ENCODE results near the gene RAPGEF4.

RAPGEF4 gene

GRCh38 chr2:172986040-172986439, 250.4 kb downstream of the RAPGEF4 start:
- no peak overlapping the region for H3K4me3 ChIP-seq (ENCODE audit: insufficient read depth, low read depth, low read length, poor library complexity, severe bottlenecking)
- no peak overlapping the region for H3K27ac ChIP-seq (ENCODE audit: insufficient read depth, low read length, poor library complexity, severe bottlenecking)
- no peaks in the 10 kb centered on the region for H3K27me3 ChIP-seq (replicated peaks; ENCODE audit: control insufficient read depth, insufficient read depth, low read length, poor library complexity, severe bottlenecking)
- no peak for DNase-seq
- H3K4me1 ChIP-seq (ENCODE audit: control insufficient read depth, insufficient read depth, low read length, poor library complexity, severe bottlenecking): no peaks in the 10 kb centered on the region
- H3K9me3 ChIP-seq (ENCODE audit: control insufficient read depth, low read length): no peaks in the 10 kb centered on the region
- H3K36me3 ChIP-seq (ENCODE audit: control insufficient read depth, insufficient read depth, low read length): no peaks in the 10 kb centered on the region

GRCh38 chr2:172988728-172989127, 253.1 kb downstream of the RAPGEF4 start:
- H3K9me3 ChIP-seq (ENCODE audit: control insufficient read depth, low read length): no peaks in the 10 kb centered on the region
- no peaks in the 10 kb centered on the region for H3K4me1 ChIP-seq (ENCODE audit: control insufficient read depth, insufficient read depth, low read length, poor library complexity, severe bottlenecking)
- DNase-seq: no peak
- no peak overlapping the region for H3K27ac ChIP-seq (ENCODE audit: insufficient read depth, low read length, poor library complexity, severe bottlenecking)
- H3K36me3 ChIP-seq (ENCODE audit: control insufficient read depth, insufficient read depth, low read length): no peaks in the 10 kb centered on the region
- no peak overlapping the region for H3K4me3 ChIP-seq (ENCODE audit: insufficient read depth, low read depth, low read length, poor library complexity, severe bottlenecking)
- no peaks in the 10 kb centered on the region for H3K27me3 ChIP-seq (replicated peaks; ENCODE audit: control insufficient read depth, insufficient read depth, low read length, poor library complexity, severe bottlenecking)

DNA sequence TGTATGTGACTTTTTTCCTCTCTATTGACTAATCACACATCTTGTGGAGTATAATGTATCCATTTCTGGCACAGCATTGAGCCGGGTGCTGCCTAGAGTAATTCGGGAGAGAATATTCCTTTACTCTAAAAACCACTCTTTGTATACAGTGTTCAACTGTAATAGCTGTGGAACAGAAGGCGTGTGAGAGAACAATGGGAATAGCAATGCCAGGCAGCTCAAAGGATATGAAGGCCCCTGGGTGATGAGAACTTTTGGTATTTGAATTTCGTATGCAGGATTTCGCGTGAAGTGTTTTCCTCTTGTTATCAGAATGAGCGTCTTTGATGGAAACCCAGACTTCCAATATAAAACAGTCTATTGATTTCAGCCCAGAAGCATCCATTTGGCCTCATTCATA, 255.4 kb downstream of the RAPGEF4 start:
- H3K27ac ChIP-seq (ENCODE audit: insufficient read depth, low read length, poor library complexity, severe bottlenecking): no peak overlapping the region
- H3K27me3 ChIP-seq (replicated peaks; ENCODE audit: control insufficient read depth, insufficient read depth, low read length, poor library complexity, severe bottlenecking): no peaks in the 10 kb centered on the region
- no peak for DNase-seq
- H3K9me3 ChIP-seq (ENCODE audit: control insufficient read depth, low read length): no peaks in the 10 kb centered on the region
- no peaks in the 10 kb centered on the region for H3K36me3 ChIP-seq (ENCODE audit: control insufficient read depth, insufficient read depth, low read length)
- H3K4me1 ChIP-seq (ENCODE audit: control insufficient read depth, insufficient read depth, low read length, poor library complexity, severe bottlenecking): no peaks in the 10 kb centered on the region
- H3K4me3 ChIP-seq (ENCODE audit: insufficient read depth, low read depth, low read length, poor library complexity, severe bottlenecking): no peak overlapping the region

- no peaks in the 10 kb centered on the region for H3K9me3 ChIP-seq (ENCODE audit: control insufficient read depth, low read length)
These were observed 257.5 kb downstream of the RAPGEF4 start for GRCh38 chr2:172993139-172993538.

DNA sequence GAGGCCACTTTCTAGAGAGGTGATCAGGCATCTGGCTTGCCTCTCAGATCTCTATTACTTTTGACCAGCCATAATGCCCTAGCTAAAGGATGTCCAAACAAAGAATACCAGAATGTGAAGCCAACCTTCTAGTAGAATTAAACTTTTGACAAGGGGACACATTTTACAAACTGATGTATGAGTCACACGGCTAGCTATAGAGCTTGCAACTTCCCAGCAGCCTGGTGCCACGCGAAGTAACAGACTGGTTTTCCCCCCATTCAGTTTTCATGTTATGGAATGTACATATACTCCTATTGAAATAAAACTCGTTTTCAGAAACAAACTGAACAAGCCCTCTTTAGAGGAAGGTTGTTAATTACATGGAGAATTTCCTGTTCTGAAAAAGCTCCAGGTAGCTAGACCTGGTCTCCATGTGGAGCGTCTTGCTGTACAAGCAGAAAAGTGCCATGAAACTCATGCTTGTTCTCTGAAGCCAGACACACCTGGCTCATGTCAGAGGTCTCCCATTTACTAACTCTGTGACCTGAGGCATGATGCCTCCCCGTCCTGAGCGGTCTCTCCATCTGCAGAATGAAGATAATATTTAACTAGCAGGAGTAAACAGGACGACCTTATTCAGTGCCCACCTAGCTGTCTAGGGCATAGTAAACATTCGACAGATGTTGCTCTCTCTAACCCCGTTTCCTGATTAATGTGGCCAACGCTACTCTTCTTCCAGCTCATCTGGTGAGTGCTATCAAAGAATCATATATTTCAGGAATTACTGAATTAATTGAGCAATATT, 258.5 kb downstream of the RAPGEF4 start:
- no peak overlapping the region for H3K4me3 ChIP-seq (ENCODE audit: insufficient read depth, low read depth, low read length, poor library complexity, severe bottlenecking)
- no peak for DNase-seq
- no peak overlapping the region for H3K27ac ChIP-seq (ENCODE audit: insufficient read depth, low read length, poor library complexity, severe bottlenecking)
- H3K4me1 ChIP-seq (ENCODE audit: control insufficient read depth, insufficient read depth, low read length, poor library complexity, severe bottlenecking): no peaks in the 10 kb centered on the region
- H3K27me3 ChIP-seq (replicated peaks; ENCODE audit: control insufficient read depth, insufficient read depth, low read length, poor library complexity, severe bottlenecking): no peaks in the 10 kb centered on the region
- no peaks in the 10 kb centered on the region for H3K9me3 ChIP-seq (ENCODE audit: control insufficient read depth, low read length)
- no peaks in the 10 kb centered on the region for H3K36me3 ChIP-seq (ENCODE audit: control insufficient read depth, insufficient read depth, low read length)

More at GRCh38 chr2:172993139-172993538, 257.5 kb downstream of the RAPGEF4 start:
- H3K27ac ChIP-seq (ENCODE audit: insufficient read depth, low read length, poor library complexity, severe bottlenecking): no peak overlapping the region
- DNase-seq: no peak
- H3K4me1 ChIP-seq (ENCODE audit: control insufficient read depth, insufficient read depth, low read length, poor library complexity, severe bottlenecking): no peaks in the 10 kb centered on the region
- no peaks in the 10 kb centered on the region for H3K36me3 ChIP-seq (ENCODE audit: control insufficient read depth, insufficient read depth, low read length)
- no peaks in the 10 kb centered on the region for H3K27me3 ChIP-seq (replicated peaks; ENCODE audit: control insufficient read depth, insufficient read depth, low read length, poor library complexity, severe bottlenecking)
- H3K4me3 ChIP-seq (ENCODE audit: insufficient read depth, low read depth, low read length, poor library complexity, severe bottlenecking): no peak overlapping the region

DNA sequence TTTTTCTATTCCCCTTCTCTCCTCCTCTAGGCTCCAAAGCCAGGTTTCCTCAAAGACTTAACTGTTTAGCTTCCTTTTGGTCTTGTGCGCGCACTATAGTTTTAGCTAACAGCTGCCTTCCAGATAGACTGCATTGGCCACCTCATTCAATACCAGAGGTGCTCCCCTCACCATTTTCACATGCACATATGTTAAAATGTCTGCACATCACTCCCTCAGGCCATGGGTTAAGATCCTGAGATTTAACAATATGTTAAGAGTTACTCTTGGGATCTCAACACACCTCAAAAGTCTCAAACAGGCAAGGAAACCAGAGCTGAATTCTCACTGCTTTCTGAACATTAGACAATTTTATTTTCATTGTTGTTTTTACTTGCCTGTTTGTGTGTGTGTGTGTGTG, 259.2 kb downstream of the RAPGEF4 start:
- H3K9me3 ChIP-seq (ENCODE audit: control insufficient read depth, low read length): no peaks in the 10 kb centered on the region
- H3K27me3 ChIP-seq (replicated peaks; ENCODE audit: control insufficient read depth, insufficient read depth, low read length, poor library complexity, severe bottlenecking): no peaks in the 10 kb centered on the region
- no peaks in the 10 kb centered on the region for H3K36me3 ChIP-seq (ENCODE audit: control insufficient read depth, insufficient read depth, low read length)
- no peak for DNase-seq
- H3K4me1 ChIP-seq (ENCODE audit: control insufficient read depth, insufficient read depth, low read length, poor library complexity, severe bottlenecking): no peaks in the 10 kb centered on the region
- H3K4me3 ChIP-seq (ENCODE audit: insufficient read depth, low read depth, low read length, poor library complexity, severe bottlenecking): no peak overlapping the region
- H3K27ac ChIP-seq (ENCODE audit: insufficient read depth, low read length, poor library complexity, severe bottlenecking): no peak overlapping the region

GRCh38 chr2:172995323-172996244, 259.9 kb downstream of the RAPGEF4 start:
- no peak overlapping the region for H3K27ac ChIP-seq (ENCODE audit: insufficient read depth, low read length, poor library complexity, severe bottlenecking)
- H3K27me3 ChIP-seq (replicated peaks; ENCODE audit: control insufficient read depth, insufficient read depth, low read length, poor library complexity, severe bottlenecking): no peaks in the 10 kb centered on the region
- no peak overlapping the region for H3K4me3 ChIP-seq (ENCODE audit: insufficient read depth, low read depth, low read length, poor library complexity, severe bottlenecking)
- no peak for DNase-seq
- no peaks in the 10 kb centered on the region for H3K36me3 ChIP-seq (ENCODE audit: control insufficient read depth, insufficient read depth, low read length)
- no peaks in the 10 kb centered on the region for H3K9me3 ChIP-seq (ENCODE audit: control insufficient read depth, low read length)
- H3K4me1 ChIP-seq (ENCODE audit: control insufficient read depth, insufficient read depth, low read length, poor library complexity, severe bottlenecking): no peaks in the 10 kb centered on the region

GRCh38 chr2:172996387-172996961, 260.8 kb downstream of the RAPGEF4 start:
- no peak overlapping the region for H3K27ac ChIP-seq (ENCODE audit: insufficient read depth, low read length, poor library complexity, severe bottlenecking)
- no peaks in the 10 kb centered on the region for H3K9me3 ChIP-seq (ENCODE audit: control insufficient read depth, low read length)
- H3K4me1 ChIP-seq (ENCODE audit: control insufficient read depth, insufficient read depth, low read length, poor library complexity, severe bottlenecking): no peaks in the 10 kb centered on the region
- DNase-seq: no peak
- no peak overlapping the region for H3K4me3 ChIP-seq (ENCODE audit: insufficient read depth, low read depth, low read length, poor library complexity, severe bottlenecking)
- H3K36me3 ChIP-seq (ENCODE audit: control insufficient read depth, insufficient read depth, low read length): no peaks in the 10 kb centered on the region
- H3K27me3 ChIP-seq (replicated peaks; ENCODE audit: control insufficient read depth, insufficient read depth, low read length, poor library complexity, severe bottlenecking): no peaks in the 10 kb centered on the region

- Histone ChIP-seq H3K27ac (ENCODE audit: insufficient read depth, low read length, poor library complexity, severe bottlenecking) (no peak overlapping the region), H3K4me1 (ENCODE audit: control insufficient read depth, insufficient read depth, low read length, poor library complexity, severe bottlenecking) (no peaks in the 10 kb centered on the region), H3K4me3 (ENCODE audit: insufficient read depth, low read depth, low read length, poor library complexity, severe bottlenecking) (no peak overlapping the region), H3K27me3 (replicated peaks; ENCODE audit: control insufficient read depth, insufficient read depth, low read length, poor library complexity, severe bottlenecking) (no peaks in the 10 kb centered on the region), H3K36me3 (ENCODE audit: control insufficient read depth, insufficient read depth, low read length) (no peaks in the 10 kb centered on the region), H3K9me3 (ENCODE audit: control insufficient read depth, low read length) (no peaks in the 10 kb centered on the region)
- no peak for DNase-seq
These were observed 261.4 kb downstream of the RAPGEF4 start for GRCh38 chr2:172997031-172997430.

Data from effector memory CD4-positive, alpha-beta T cell (primary cell).